AG09309 (cell line): ENCODE measurements around the gene NIT2.

ENCODE experiments used
- DNase-seq: peaks from one replicate; pipeline ENCODE4 v3.0.0-alpha.2; 2010; ENCODE audit warnings: low read depth
- H3K4me3 ChIP-seq: 2 replicates; pipeline ENCODE4 v1.5.1; 2011; ENCODE audit warnings: mild to moderate bottlenecking, low read depth, low read length, moderate library complexity; ENCODE audit not compliant: control insufficient read depth
- TF ChIP-seq, protein P1 (sequence below): IDR thresholded peaks from 2 replicates; pipeline ENCODE4 v1.5.1; 2011; ENCODE audit warnings: mild to moderate bottlenecking, low read depth, low read length, inconsistent platforms; ENCODE audit not compliant: insufficient read depth, control insufficient read depth; ENCODE audit errors: missing control alignments

The NIT2 gene

DNA sequence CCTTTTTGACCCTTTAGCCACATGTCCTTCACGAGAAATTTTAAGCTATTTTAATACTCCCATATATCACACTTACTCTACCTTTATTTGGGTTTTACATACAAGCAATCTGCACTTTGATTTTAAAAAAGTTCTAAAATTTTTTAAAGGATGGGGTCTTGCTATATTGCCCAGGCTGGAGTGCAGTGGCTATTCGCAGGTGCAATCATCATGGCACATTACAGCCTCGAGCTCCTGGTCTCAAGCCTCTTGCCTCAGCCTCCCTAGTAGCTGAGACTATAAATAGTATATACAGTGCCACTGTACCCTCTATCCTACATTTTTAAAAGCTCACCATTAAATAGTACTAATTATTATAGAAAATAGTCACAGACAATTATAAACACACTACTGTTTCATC, 29.9 kb downstream of the NIT2 start:
- H3K4me3 ChIP-seq: no peak overlapping the region
- no peak for DNase-seq
- TF ChIP-seq, protein P1, sequence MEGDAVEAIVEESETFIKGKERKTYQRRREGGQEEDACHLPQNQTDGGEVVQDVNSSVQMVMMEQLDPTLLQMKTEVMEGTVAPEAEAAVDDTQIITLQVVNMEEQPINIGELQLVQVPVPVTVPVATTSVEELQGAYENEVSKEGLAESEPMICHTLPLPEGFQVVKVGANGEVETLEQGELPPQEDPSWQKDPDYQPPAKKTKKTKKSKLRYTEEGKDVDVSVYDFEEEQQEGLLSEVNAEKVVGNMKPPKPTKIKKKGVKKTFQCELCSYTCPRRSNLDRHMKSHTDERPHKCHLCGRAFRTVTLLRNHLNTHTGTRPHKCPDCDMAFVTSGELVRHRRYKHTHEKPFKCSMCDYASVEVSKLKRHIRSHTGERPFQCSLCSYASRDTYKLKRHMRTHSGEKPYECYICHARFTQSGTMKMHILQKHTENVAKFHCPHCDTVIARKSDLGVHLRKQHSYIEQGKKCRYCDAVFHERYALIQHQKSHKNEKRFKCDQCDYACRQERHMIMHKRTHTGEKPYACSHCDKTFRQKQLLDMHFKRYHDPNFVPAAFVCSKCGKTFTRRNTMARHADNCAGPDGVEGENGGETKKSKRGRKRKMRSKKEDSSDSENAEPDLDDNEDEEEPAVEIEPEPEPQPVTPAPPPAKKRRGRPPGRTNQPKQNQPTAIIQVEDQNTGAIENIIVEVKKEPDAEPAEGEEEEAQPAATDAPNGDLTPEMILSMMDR: no peak

DNA sequence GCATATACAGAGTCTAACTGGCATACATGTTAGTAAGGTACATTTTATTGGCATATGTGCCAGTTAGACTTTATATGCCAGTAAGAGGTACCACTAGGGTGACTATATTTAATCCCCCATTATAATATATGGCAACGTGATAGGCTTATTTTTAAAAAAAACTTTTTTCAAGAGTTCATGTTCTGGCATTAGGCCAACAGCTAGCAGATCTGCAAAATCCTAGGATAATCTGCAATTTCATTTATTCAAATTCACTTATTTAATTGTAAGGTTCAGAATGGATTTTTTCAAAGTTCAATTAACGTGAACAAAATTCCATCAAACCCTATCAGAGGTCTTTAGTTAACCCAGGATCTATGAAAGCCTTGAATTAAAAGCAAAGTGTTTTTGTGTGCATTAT, 31.9 kb downstream of the NIT2 start:
- TF ChIP-seq, protein P1: no peak
- DNase-seq: no peak
- H3K4me3 ChIP-seq: no peak overlapping the region

DNA sequence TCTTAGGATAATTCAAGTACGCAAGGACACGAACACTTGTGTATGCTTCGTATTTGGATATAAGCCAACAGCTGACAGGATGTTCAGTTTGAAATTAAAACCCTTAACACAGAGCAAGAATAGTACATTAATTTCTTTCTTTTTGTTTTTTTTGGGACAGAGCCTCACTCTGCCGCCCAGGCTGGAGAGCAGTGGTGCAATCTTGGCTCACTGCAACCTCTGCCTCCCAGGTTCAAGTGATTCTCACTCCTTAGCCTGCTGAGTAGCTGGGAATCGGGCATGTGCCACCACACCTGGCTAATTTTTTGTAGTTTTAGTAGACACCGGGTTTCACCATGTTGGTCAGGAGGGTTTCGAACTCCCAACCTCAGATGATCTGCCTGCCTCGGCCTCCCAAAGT, 33.9 kb downstream of the NIT2 start:
- TF ChIP-seq, protein P1: no peak
- no peak for DNase-seq

DNA sequence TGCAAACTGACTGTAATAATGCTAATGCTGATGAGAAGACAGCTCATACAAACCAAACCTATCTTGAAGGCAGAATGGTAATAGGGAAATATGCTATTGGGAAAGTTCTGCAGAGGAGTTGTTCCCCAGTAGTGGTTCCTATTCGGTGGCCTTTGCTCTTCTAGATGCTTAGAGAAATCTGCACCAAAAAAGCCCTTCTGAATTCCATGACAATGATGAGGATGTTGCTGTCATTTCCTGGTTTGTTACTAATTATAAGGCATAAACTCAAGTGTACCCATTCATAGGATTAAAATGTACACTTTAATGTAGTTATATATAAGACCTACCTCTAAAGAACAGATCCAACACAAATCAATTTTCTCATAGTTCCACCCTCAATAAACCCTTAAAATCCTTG, 36.2 kb downstream of the NIT2 start:
- H3K4me3 ChIP-seq: no peak overlapping the region
- TF ChIP-seq, protein P1: no peak
- DNase-seq: no peak

More for the DNA sequence above, 33.9 kb downstream of the NIT2 start:
- H3K4me3 ChIP-seq: no peak overlapping the region

DNA sequence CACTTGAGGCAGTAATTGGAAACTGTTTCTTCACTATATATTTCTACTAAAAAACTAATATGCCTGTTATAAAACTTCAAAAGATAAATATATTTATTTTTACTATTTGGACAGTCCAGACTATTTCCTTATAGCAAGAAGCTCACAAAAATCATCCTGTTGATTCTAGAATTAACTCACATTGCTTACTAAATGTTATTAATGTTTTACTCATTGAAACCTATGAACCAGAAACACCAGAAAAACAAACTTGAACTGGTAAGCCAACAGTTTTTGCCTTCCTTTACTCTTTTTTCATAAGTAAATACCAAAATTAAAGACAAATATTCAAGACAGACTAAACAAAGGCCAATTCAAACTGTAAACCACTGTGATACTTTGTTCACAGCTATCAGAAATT, 40.0 kb downstream of the NIT2 start:
- no peak for DNase-seq
- no peak overlapping the region for H3K4me3 ChIP-seq
- TF ChIP-seq, protein P1: no peak

DNA sequence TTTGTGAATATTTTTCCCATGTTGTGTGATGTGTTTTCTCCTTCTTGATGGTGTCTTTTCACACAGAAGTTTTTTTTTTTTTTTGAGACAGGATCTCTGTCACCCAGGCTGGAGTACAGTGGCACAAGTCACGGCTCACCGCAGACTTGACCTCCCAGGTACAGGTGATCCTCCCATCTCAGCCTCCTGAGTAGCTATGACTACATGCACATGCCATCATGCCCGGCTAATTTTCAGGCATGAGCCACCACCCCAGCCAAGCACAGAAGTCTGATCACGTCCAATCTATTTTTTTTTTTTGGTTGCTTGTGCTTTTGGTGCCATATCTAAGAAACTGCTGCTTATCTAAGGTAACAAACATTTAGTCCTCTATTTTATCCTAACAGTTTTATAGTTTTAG, 41.7 kb downstream of the NIT2 start:
- no peak for DNase-seq
- H3K4me3 ChIP-seq: no peak overlapping the region
- TF ChIP-seq, protein P1: no peak
